Measurements from ENCODE around the gene ARHGEF9.

- TF ChIP-seq POLR2A (IDR thresholded peaks at IDR 0.05) (no peak), CTCF (IDR thresholded peaks at IDR 0.05) (no peak), POLR2AphosphoS5 (IDR thresholded peaks at IDR 0.05; ENCODE audit: insufficient read depth in 1 of 2, low read depth in 1 of 2) (no peak)
These were observed 2.5 kb downstream of the ARHGEF9 start for GRCh38 chrX:63782515-63782914.

All from vagina (tissue), 2 donors.